ENCODE measurements around the gene GNB1.

- TF ChIP-seq, protein P1, sequence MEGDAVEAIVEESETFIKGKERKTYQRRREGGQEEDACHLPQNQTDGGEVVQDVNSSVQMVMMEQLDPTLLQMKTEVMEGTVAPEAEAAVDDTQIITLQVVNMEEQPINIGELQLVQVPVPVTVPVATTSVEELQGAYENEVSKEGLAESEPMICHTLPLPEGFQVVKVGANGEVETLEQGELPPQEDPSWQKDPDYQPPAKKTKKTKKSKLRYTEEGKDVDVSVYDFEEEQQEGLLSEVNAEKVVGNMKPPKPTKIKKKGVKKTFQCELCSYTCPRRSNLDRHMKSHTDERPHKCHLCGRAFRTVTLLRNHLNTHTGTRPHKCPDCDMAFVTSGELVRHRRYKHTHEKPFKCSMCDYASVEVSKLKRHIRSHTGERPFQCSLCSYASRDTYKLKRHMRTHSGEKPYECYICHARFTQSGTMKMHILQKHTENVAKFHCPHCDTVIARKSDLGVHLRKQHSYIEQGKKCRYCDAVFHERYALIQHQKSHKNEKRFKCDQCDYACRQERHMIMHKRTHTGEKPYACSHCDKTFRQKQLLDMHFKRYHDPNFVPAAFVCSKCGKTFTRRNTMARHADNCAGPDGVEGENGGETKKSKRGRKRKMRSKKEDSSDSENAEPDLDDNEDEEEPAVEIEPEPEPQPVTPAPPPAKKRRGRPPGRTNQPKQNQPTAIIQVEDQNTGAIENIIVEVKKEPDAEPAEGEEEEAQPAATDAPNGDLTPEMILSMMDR (IDR thresholded peaks at IDR 0.05): no peak
- TF ChIP-seq FOXP1 (CRISPR knock-in tag; IDR thresholded peaks at IDR 0.05; ENCODE audit: borderline replicate concordance): no peak
- TF ChIP-seq, protein P2, sequence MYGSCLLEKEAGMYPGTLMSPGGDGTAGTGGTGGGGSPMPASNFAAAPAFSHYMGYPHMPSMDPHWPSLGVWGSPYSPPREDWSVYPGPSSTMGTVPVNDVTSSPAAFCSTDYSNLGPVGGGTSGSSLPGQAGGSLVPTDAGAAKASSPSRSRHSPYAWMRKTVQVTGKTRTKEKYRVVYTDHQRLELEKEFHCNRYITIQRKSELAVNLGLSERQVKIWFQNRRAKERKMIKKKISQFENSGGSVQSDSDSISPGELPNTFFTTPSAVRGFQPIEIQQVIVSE (CRISPR knock-in tag; IDR thresholded peaks at IDR 0.05; ENCODE audit: borderline replicate concordance): no peak
- no peak for TF ChIP-seq E2F5 (CRISPR knock-in tag; IDR thresholded peaks at IDR 0.05)
Observed at GRCh38 chr1:1841575-1841995, 49.3 kb downstream of the GNB1 start.

All from WTC11 (cell line).